GM12872 (cell line): ENCODE results near the gene CCT8.

Source experiments
- CTCF ChIP-seq: IDR thresholded peaks from 3 replicates; pipeline ENCODE4 v1.5.1; 2011; ENCODE audit warnings: low read depth, mild to moderate bottlenecking, low read length, moderate library complexity; ENCODE audit not compliant: insufficient read depth

The CCT8 gene

GRCh38 chr21:29008367-29008766 lies 65.1 kb downstream of the CCT8 start:
- no peak for TF ChIP-seq CTCF

- no peak for TF ChIP-seq CTCF
Observed at GRCh38 chr21:29007810-29008209, 65.6 kb downstream of the CCT8 start.

GRCh38 chr21:29007135-29007534 lies 66.3 kb downstream of the CCT8 start:
- TF ChIP-seq CTCF, result no peak
